Ishikawa (cell line): Measurements from ENCODE around the gene AUP1.

Experiments used
- CEBPB ChIP-seq: IDR thresholded peaks from 2 replicates; pipeline ENCODE4 v1.6.1; 2012
- CREB1 ChIP-seq: IDR thresholded peaks from 2 replicates; pipeline ENCODE4 v1.6.1; 2012; ENCODE audit warnings: low read depth
- EGR1 ChIP-seq: IDR thresholded peaks from 2 replicates; pipeline ENCODE4 v1.6.1; 2012
- EP300 ChIP-seq: IDR thresholded peaks from 2 replicates; pipeline ENCODE4 v1.6.1; 2012; ENCODE audit warnings: borderline replicate concordance
- FOXM1 ChIP-seq: IDR thresholded peaks from 2 replicates; pipeline ENCODE4 v1.6.1; 2012; ENCODE audit warnings: low read depth, borderline replicate concordance
- NFIC ChIP-seq: IDR thresholded peaks from 2 replicates; pipeline ENCODE4 v1.6.1; 2012
- RAD21 ChIP-seq: IDR thresholded peaks from 2 replicates; pipeline ENCODE4 v1.6.1; 2012; ENCODE audit warnings: low read depth
- TAF1 ChIP-seq: IDR thresholded peaks from 2 replicates; pipeline ENCODE4 v1.6.1; 2012; ENCODE audit warnings: low read depth, mild to moderate bottlenecking
- TCF12 ChIP-seq: IDR thresholded peaks from 2 replicates; pipeline ENCODE4 v1.6.1; 2012; ENCODE audit warnings: low read depth
- TEAD4 ChIP-seq: IDR thresholded peaks from 2 replicates; pipeline ENCODE4 v1.6.1; 2012
- YY1 ChIP-seq: IDR thresholded peaks from 2 replicates; pipeline ENCODE4 v1.6.1; 2012; ENCODE audit warnings: low read depth
- ZBTB7A ChIP-seq: IDR thresholded peaks from 2 replicates; pipeline ENCODE4 v1.6.1; 2012; ENCODE audit warnings: low read depth
- TF ChIP-seq, protein P1 (sequence below): IDR thresholded peaks from 2 replicates; pipeline ENCODE4 v1.6.1; 2012
- TF ChIP-seq, protein P2 (sequence below): IDR thresholded peaks from 2 replicates; pipeline ENCODE4 v1.6.1; 2012
- TF ChIP-seq, protein P3 (sequence below): IDR thresholded peaks from 2 replicates; pipeline ENCODE4 v1.6.1; 2012; ENCODE audit warnings: low read depth, mild to moderate bottlenecking

AUP1 gene

DNA sequence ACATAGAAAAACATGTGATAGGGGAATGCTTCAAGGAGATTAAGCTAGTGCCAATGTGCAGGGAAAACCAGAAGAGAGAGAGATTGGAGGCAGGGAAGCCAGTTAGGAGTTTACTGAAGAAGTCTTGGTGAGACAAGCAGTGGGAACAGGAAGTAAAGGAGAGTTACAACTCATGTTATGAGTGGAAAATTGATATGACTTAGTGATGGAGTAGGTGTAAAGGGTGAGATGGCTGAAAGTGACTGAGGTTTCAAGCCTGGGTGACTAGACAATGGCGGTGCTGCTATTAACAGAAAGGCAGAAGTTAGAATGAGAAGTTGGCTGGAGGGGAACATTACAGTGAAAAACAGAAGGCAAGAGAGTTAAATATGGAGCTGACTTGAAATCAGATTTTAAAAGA is 41.6 kb upstream of the AUP1 start:
- TF ChIP-seq, protein P1, sequence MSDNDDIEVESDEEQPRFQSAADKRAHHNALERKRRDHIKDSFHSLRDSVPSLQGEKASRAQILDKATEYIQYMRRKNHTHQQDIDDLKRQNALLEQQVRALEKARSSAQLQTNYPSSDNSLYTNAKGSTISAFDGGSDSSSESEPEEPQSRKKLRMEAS, result no peak
- TF ChIP-seq NFIC (no peak), EP300 (no peak), TCF12 (no peak), YY1 (no peak), CEBPB (no peak), TEAD4 (no peak), RAD21 (no peak), EGR1 (no peak)

DNA sequence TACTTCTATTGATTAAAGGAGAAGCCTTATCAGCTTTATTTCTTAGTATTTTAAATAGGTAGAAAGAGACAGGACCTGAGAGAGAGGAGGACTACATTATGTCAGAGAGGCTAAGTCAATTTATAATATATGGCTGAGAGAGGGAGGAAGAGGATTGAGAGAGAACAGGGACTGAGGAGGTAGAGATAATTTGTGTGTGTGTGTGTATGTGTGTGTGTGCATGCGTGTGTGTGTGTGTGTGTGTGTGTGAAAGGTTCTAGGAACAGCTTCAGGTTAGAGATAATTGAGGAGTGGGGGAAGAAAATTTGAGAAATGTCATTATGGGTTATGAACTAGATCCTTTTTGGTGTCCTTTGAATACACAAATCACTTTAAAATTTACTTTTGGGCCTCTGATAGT is 40.2 kb upstream of the AUP1 start:
- TF ChIP-seq, protein P2, sequence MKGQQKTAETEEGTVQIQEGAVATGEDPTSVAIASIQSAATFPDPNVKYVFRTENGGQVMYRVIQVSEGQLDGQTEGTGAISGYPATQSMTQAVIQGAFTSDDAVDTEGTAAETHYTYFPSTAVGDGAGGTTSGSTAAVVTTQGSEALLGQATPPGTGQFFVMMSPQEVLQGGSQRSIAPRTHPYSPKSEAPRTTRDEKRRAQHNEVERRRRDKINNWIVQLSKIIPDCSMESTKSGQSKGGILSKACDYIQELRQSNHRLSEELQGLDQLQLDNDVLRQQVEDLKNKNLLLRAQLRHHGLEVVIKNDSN, result no peak
- TF ChIP-seq ZBTB7A (no peak), YY1 (no peak), CREB1 (no peak), RAD21 (no peak), EP300 (no peak), TAF1 (no peak), EGR1 (no peak), TCF12 (no peak), CEBPB (no peak), TEAD4 (no peak), NFIC (no peak)
- TF ChIP-seq, protein P3, sequence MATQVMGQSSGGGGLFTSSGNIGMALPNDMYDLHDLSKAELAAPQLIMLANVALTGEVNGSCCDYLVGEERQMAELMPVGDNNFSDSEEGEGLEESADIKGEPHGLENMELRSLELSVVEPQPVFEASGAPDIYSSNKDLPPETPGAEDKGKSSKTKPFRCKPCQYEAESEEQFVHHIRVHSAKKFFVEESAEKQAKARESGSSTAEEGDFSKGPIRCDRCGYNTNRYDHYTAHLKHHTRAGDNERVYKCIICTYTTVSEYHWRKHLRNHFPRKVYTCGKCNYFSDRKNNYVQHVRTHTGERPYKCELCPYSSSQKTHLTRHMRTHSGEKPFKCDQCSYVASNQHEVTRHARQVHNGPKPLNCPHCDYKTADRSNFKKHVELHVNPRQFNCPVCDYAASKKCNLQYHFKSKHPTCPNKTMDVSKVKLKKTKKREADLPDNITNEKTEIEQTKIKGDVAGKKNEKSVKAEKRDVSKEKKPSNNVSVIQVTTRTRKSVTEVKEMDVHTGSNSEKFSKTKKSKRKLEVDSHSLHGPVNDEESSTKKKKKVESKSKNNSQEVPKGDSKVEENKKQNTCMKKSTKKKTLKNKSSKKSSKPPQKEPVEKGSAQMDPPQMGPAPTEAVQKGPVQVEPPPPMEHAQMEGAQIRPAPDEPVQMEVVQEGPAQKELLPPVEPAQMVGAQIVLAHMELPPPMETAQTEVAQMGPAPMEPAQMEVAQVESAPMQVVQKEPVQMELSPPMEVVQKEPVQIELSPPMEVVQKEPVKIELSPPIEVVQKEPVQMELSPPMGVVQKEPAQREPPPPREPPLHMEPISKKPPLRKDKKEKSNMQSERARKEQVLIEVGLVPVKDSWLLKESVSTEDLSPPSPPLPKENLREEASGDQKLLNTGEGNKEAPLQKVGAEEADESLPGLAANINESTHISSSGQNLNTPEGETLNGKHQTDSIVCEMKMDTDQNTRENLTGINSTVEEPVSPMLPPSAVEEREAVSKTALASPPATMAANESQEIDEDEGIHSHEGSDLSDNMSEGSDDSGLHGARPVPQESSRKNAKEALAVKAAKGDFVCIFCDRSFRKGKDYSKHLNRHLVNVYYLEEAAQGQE, result no peak
- TF ChIP-seq, protein P1, result no peak

DNA sequence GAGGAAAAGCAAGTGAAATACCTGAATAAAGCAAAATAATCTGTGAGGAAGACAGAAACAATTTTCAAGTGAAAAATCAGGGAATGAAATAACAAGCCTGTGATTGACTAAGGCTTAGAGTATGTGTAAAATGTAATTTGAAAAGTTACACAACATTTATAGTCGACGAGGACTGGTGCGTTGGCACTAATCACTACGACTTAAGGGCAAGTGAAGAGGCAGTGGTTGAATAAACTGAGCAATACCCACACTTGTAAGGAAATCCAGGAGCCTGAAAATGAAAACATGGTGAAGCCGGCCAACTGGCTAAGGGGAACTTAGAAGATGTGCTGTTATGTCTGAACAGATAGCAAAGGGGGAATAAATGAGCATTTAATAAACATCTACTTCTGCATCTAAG is 38.4 kb upstream of the AUP1 start:
- no peak for TF ChIP-seq CEBPB
- TF ChIP-seq ZBTB7A, result no peak

DNA sequence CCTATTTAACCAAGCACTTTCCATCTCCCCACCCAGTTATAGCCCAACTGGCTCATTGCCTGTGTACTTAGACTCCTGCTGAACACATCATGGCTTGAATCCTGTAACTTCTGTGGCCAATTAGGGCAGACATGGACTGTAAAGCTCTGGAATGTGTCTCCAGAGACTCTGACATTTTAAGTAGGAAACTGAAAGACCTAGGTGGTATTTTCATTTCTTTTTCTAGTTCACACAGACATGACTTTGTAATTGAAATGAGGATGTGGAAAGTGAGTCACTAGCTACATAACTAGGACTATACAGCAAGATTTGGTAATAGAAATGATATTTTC is 37.2 kb upstream of the AUP1 start:
- TF ChIP-seq EGR1, result no peak
- no peak for TF ChIP-seq CEBPB
- no peak for TF ChIP-seq RAD21
- no peak for TF ChIP-seq FOXM1
- TF ChIP-seq CREB1, result no peak
- TF ChIP-seq, protein P3, result no peak
- no peak for TF ChIP-seq TEAD4
- no peak for TF ChIP-seq ZBTB7A
- no peak for TF ChIP-seq EP300
- no peak for TF ChIP-seq TAF1
- TF ChIP-seq TCF12, result no peak

DNA sequence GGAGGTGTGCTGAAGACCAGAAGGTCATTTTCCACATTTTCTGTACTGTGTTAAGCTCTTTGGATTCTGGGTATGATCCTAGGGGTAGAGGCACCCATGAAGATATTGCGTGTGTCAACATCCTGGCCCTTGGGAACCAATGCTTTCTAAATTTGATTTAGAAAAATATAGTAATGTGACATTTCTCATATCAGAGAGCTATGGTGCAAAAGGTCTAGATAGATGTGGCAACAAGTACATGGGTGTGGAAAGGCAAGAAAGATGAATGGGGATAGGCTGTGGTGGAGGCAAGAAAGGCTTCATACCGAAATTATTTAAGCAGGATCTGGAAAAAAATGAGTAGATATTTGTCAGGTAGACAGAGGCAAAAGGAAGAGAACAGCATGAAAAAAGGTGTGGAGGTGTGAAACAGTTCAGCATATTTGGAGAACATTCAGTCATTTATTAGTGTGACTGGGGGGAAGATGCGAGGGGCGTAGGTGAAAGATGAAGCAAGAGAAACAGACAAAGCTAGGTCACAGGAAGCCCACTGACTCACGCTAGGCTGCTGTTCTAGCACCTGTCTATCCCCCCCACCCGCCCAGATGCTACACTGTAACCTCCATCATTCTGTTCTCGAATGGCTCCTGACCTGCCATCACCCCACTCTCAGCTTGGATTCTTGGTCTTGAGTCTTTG is 36.7 kb upstream of the AUP1 start:
- TF ChIP-seq CEBPB (no peak), EP300 (no peak), CREB1 (no peak)

DNA sequence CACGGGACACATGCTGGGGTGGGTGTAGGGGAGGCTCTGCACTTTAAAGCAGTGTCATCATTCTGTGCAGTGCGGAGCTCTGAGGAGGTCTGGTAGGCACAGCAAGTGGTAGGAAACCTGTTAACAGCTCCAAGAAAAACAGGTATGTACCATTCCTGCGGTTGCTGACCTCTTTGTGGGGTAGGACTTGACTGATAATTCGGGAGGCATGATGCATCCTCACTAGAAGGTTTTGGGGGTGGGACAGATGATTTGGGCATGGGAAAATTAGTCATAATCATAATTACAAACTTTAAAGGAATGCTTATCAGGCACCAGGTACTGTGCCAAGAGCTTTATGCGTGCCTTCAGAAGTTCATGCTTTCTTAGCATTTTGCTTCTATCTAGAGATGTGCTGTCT is 34.7 kb upstream of the AUP1 start:
- TF ChIP-seq CEBPB (no peak), ZBTB7A (no peak), EP300 (no peak), TAF1 (no peak), TEAD4 (no peak), NFIC (no peak), TCF12 (no peak)
- TF ChIP-seq, protein P3, result no peak
- TF ChIP-seq, protein P1, result no peak
